Lower leg skin (tissue), 3 donors: ENCODE results near the gene CPVL.

Experiments used
- POLR2A ChIP-seq, 2 donors: fragments of 450-650 bp; IDR thresholded peaks; one replicate each; pipeline ENCODE4 v1.6.1; 2016 to 2017; ENCODE audit warnings: antibody characterized with exemption in 2 of 2, mild to moderate bottlenecking in 1 of 2, moderate library complexity in 1 of 2
- TF ChIP-seq, protein P1 (sequence below), 3 donors: fragments of 450-650 bp; IDR thresholded peaks; one replicate each; pipeline ENCODE4 v1.5.1; 2016; ENCODE audit warnings: antibody characterized with exemption in 3 of 3, mild to moderate bottlenecking in 3 of 3, moderate library complexity in 2 of 3

- TF ChIP-seq, protein P1, sequence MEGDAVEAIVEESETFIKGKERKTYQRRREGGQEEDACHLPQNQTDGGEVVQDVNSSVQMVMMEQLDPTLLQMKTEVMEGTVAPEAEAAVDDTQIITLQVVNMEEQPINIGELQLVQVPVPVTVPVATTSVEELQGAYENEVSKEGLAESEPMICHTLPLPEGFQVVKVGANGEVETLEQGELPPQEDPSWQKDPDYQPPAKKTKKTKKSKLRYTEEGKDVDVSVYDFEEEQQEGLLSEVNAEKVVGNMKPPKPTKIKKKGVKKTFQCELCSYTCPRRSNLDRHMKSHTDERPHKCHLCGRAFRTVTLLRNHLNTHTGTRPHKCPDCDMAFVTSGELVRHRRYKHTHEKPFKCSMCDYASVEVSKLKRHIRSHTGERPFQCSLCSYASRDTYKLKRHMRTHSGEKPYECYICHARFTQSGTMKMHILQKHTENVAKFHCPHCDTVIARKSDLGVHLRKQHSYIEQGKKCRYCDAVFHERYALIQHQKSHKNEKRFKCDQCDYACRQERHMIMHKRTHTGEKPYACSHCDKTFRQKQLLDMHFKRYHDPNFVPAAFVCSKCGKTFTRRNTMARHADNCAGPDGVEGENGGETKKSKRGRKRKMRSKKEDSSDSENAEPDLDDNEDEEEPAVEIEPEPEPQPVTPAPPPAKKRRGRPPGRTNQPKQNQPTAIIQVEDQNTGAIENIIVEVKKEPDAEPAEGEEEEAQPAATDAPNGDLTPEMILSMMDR (IDR thresholded peaks at IDR 0.05) = no peak
- no peak for TF ChIP-seq POLR2A (IDR thresholded peaks at IDR 0.05)
Observed at GRCh38 chr7:29194594-29195427, 48.5 kb upstream of the CPVL start, which contains the start of gene CHN2.
